Fibroblast of skin of left quadriceps (primary cell): ENCODE data around the gene ZDHHC1.

Experiments
- DNase-seq, 2 experiments: peaks; one replicate each; pipeline ENCODE4 v3.0.0-alpha.2; 2013; ENCODE audit warnings: low read depth in 2 of 2

Gene ZDHHC1

GRCh38 chr16:67415872-67416793, at the start of gene ZDHHC1:
Gene ZDHHC1 (minus strand): TSS chr16:67416477. CDS start chr16:67407775, 8,702 bp downstream.
- DNase-seq: peak in 1 of 2 experiments; percentile 25

GRCh38 chr16:67464565-67464964, 48.3 kb upstream of the ZDHHC1 start:
- DNase-seq: no peak

DNA sequence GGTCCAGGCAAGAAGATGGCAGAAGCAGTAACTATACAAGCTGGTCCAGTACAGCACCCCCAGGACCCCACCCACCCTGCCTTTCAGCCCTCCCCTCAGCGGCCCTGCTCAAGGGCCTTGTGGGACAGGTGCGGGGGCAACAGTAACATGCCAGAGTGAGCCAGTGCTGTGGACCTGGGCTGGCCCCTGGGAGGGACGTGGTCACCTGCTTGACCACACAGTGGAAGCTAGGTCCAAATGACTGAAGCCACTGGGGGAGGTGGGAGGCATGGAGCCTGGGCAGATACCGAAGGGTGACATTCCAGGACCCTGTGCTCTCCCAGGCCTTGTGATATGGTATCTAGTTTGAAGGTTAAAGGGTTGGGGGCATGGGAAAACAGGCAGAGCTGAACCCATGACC, 47.4 kb upstream of the ZDHHC1 start:
- no peak for DNase-seq

GRCh38 chr16:67463059-67463458, 46.8 kb upstream of the ZDHHC1 start:
- DNase-seq: no peak

DNA sequence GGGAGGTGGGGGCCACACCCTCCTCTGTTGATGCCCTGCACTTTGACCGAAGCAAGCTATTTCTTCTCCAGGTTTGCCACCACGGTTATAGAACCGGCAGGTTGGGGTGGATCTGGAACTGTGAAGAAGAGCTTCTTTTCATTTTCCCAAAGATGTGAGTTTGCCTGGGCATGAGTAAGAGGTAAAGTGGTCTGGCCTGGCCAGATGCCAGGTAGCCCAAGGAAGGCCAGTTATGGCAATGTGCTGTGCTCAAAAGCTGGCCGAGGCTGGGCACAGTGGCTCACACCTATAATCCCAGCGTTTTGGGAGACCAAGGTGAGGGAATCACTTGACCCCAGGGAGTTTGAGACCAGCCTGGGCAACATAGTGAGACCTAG, 46.0 kb upstream of the ZDHHC1 start:
- no peak for DNase-seq

DNA sequence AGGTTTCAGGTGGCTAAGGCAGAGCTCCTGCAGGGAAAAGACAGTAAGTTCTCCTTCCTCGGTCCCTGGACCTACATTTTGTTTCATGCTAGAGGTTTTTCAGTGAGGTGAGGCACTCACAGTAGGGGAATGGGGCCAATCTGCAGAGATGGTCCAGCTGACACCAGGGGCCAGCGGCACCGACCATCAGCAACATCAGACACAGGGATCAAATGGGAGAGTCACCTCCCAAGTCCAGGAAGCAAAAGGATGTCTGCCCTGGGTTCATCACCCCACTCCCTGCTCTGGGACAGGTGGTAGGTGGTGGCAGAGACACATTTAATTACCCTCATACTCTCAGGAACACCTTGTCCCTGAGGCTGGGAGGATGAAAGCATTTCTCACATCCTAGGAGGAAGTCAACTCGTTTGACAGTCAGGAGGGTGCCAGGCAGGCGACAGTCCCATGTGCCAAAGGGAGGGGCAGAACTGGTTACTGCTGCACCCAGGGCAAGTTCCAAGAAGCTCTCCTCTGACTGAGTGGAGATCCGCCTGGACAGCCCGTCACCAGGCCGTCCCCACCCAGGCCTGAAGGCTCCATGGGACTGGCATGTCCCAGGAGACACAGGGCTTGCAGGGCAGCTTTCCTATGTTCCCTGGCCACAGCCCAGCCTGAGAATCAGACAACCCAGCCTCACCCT, 45.5 kb upstream of the ZDHHC1 start:
- no peak for DNase-seq

- no peak for DNase-seq
These were observed 44.7 kb upstream of the ZDHHC1 start for GRCh38 chr16:67460961-67461360.

GRCh38 chr16:67460168-67460567, 43.9 kb upstream of the ZDHHC1 start:
- DNase-seq: no peak

- no peak for DNase-seq
These were observed 43.5 kb upstream of the ZDHHC1 start for GRCh38 chr16:67459861-67460150.

DNA sequence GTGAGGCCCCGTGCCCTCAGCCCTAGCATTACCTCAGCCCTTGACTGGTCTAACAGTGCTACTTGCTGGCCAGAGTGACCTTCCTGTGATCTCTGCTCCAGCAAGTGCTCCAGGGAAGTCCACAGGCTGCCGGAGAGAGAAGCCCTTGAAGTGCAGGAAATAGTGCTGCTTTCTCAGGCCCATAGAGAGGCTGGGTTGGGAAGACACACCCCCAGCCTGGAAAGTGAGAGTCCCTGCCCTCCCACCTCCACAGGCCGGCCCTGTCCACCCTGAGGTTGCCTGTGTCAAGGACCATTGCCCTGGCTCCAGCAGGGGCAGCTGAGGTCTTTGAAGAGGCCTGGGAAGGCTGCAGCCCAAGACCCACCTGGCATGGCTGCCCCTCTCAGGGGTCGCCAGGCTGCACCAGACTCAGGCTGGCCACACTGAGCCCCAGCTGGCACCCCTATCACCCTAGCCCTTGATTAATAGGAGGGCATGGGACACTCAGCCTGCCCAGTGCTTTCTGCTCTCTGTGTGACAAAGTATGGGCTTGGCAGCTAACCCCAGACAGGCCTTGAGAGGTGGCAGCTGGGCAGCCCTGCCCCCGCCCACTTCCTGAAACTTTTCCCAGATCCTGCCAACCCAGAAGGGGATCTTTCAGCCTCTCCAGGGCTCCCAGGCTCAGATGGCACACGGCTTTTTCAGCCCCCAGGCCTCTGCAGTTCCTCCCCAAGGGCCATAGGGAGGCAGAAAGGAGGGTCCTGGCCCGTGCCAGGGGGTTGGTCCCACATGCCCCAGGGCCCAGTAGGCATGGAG, 43.0 kb upstream of the ZDHHC1 start:
- no peak for DNase-seq

GRCh38 chr16:67458121-67458641, 41.9 kb upstream of the ZDHHC1 start:
- no peak for DNase-seq

- no peak for DNase-seq
These were observed 41.3 kb upstream of the ZDHHC1 start for GRCh38 chr16:67457611-67458010.

- DNase-seq: no peak
These were observed 40.3 kb upstream of the ZDHHC1 start for GRCh38 chr16:67456391-67457081.

DNA sequence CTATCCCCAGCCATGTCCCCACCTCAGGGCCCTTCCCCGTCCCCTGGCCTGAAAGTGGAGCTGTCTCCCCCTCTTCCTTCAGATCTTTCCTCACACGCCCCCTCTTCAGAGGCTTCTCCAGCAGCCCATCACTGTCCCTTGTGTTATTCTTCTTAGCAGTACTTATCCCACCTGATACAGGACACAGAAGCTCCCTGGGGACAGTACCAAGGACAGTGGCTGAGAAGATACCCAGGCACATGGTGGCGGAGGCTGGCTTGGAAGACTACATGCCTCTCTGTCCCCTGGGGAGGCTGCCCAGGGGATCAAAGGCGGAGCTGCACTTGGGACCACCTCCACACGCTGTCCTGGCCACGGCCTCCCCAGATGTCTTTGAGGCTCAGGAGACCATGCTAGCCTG, 38.6 kb upstream of the ZDHHC1 start:
- no peak for DNase-seq

GRCh38 chr16:67454104-67454503, 37.8 kb upstream of the ZDHHC1 start:
- no peak for DNase-seq

- DNase-seq: no peak
These were observed 35.6 kb upstream of the ZDHHC1 start for GRCh38 chr16:67451704-67452435.

GRCh38 chr16:67451061-67451703, 34.9 kb upstream of the ZDHHC1 start:
- DNase-seq: no peak

DNA sequence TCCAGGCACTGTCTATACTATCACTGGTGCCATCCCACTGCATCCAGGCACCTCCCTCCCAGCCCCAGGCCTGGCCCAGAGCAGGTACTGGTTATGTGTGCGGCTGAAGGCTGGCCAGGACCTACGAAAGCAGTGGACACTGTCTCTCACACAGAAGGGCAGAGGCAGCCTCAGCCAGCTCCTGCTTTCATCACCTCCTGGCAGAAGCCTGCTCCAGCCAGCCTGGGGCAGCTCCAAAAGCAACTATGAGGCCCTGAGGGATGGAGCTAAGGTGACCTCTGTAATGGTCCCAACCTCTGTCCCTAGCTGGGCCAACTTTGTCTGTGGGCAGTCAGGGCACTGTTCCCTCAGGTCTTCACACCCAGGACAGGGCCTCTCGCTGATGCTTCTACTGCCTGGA, 33.5 kb upstream of the ZDHHC1 start:
- DNase-seq: no peak

- no peak for DNase-seq
These were observed 33.1 kb upstream of the ZDHHC1 start for GRCh38 chr16:67449336-67449735.

DNA sequence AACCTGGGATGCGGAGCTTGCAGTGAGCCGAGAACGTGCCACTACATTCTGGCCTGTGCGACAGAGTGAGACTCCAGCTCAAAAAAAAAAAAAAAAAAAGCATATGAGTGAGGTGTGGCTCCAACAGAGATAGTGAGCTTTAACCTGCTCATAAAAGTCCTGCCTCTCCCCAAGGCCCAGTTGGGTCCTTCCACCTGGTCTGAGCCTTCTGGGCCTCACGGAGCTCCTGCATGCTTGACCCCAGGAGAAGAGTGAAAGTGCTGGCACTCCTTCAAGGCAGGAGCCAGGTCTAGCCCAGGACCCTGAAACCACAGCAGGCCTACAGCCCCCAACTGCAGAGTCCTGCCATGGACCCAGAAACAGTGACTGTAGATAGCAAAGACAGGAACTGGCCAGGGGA, 32.3 kb upstream of the ZDHHC1 start:
- no peak for DNase-seq
